Stimulated activated CD4-positive, alpha-beta T cell treated with anti-CD3 and anti-CD28 coated beads, Interleukin-15, amount 100 ng/mL, for 24 hours (primary cell): ENCODE results near the gene CDH16.
"Not testable (repeated sequence)": the region's sequence is repeated elsewhere in the genome, so short reads cannot be mapped to it uniquely, and the experiment has no call there.

Source experiments
- DNase-seq: peaks from one replicate; pipeline ENCODE4 v3.0.0-alpha.2; 2020

CDH16 gene

GRCh38 chr16:66918803-66919568 is at the start of gene CDH16:
Gene CDH16, minus strand, starts transcription at chr16:66918885. Its CDS starts 820 bp downstream, at chr16:66918065.
- DNase-seq, result no peak

GRCh38 chr16:66964049-66964448 is 45.4 kb upstream of the CDH16 start:
- DNase-seq, result no peak

GRCh38 chr16:66961914-66962313 is 43.2 kb upstream of the CDH16 start:
- DNase-seq, result no peak

GRCh38 chr16:66961065-66961744 is 42.5 kb upstream of the CDH16 start, which contains the start of gene CES3:
Gene CES3, plus strand, starts transcription at chr16:66961266. Its CDS starts 42 bp downstream, at chr16:66961308.
- DNase-seq, result peak; percentile 81

- DNase-seq, result no peak
Observed at GRCh38 chr16:66960270-66960669, 41.6 kb upstream of the CDH16 start.

GRCh38 chr16:66959704-66960161 is 41.0 kb upstream of the CDH16 start:
- no peak for DNase-seq

- no peak for DNase-seq
Observed at GRCh38 chr16:66958857-66959703, 40.4 kb upstream of the CDH16 start.

GRCh38 chr16:66956154-66956457 is 37.4 kb upstream of the CDH16 start:
- not testable (repeated sequence) for DNase-seq

GRCh38 chr16:66955363-66956153 is 36.9 kb upstream of the CDH16 start:
- DNase-seq, result not testable (repeated sequence)

GRCh38 chr16:66954097-66954659 is 35.5 kb upstream of the CDH16 start:
- DNase-seq, result peak; percentile 85

GRCh38 chr16:66953462-66954096 is 34.9 kb upstream of the CDH16 start:
- no peak for DNase-seq

GRCh38 chr16:66952430-66953110 is 33.9 kb upstream of the CDH16 start:
- DNase-seq, result no peak

GRCh38 chr16:66950971-66951790 is 32.5 kb upstream of the CDH16 start:
- no peak for DNase-seq

GRCh38 chr16:66950437-66950836 is 31.8 kb upstream of the CDH16 start:
- no peak for DNase-seq

- no peak for DNase-seq
Observed at GRCh38 chr16:66949472-66949871, 30.8 kb upstream of the CDH16 start.

- DNase-seq, result no peak
Observed at GRCh38 chr16:66948837-66949225, 30.1 kb upstream of the CDH16 start.

GRCh38 chr16:66948134-66948836 is 29.6 kb upstream of the CDH16 start:
- peak; percentile 27 for DNase-seq

- DNase-seq, result peak; percentile 90
Observed at GRCh38 chr16:66947302-66948065, 28.8 kb upstream of the CDH16 start.

GRCh38 chr16:66946974-66947301 is 28.3 kb upstream of the CDH16 start:
- DNase-seq, result no peak
